ENCODE results near the gene PCDHA8.
A peak's percentile ranks its signal among the peaks of the same experiment; 100 is the strongest.
"Not testable (repeated sequence)": the region's sequence is repeated elsewhere in the genome, so short reads cannot be mapped to it uniquely, and the experiment has no call there.

The PCDHA8 gene

GRCh38 chr5:140840978-140841962, at the start of gene PCDHA8:
TSS of gene PCDHA8 (plus strand) at chr5:140841187. CDS start at chr5:140841322, 135 bp downstream.
- peak; percentile 39 to 49 for DNase-seq

GRCh38 chr5:140794595-140795258, 46.3 kb upstream of the PCDHA8 start, which contains the start of gene PCDHA2:
TSS of gene PCDHA2 (plus strand) at chr5:140794852.
- no peak for DNase-seq

- no peak for DNase-seq
Observed at GRCh38 chr5:140795259-140795641, 45.7 kb upstream of the PCDHA8 start.

- not testable (repeated sequence) for DNase-seq
Observed at GRCh38 chr5:140796072-140796717, 44.8 kb upstream of the PCDHA8 start.

GRCh38 chr5:140796718-140797095, 44.3 kb upstream of the PCDHA8 start:
- DNase-seq: no peak

- DNase-seq: no peak
Observed at GRCh38 chr5:140800816-140801493, 40.0 kb upstream of the PCDHA8 start, which contains the start of gene PCDHA3. TSS of gene PCDHA3 (plus strand) at chr5:140801057.

GRCh38 chr5:140801494-140801841, 39.5 kb upstream of the PCDHA8 start:
- DNase-seq: no peak

- not testable (repeated sequence) for DNase-seq
Observed at GRCh38 chr5:140802381-140802780, 38.6 kb upstream of the PCDHA8 start.

- DNase-seq: no peak
Observed at GRCh38 chr5:140802781-140803271, 38.2 kb upstream of the PCDHA8 start.

GRCh38 chr5:140806834-140807775, 33.9 kb upstream of the PCDHA8 start, which contains the start of gene PCDHA4:
TSS of gene PCDHA4 (plus strand) at chr5:140807068.
- DNase-seq: peak; percentile 48 to 54

GRCh38 chr5:140808241-140808888, 32.6 kb upstream of the PCDHA8 start:
- DNase-seq: not testable (repeated sequence)

GRCh38 chr5:140808889-140809291, 32.1 kb upstream of the PCDHA8 start:
- no peak for DNase-seq

GRCh38 chr5:140821375-140822280, 19.4 kb upstream of the PCDHA8 start, which contains the start of gene PCDHA5:
TSS of gene PCDHA5 (plus strand) at chr5:140821613.
- peak; percentile 55 to 67 for DNase-seq

- no peak for DNase-seq
Observed at GRCh38 chr5:140822281-140822629, 18.7 kb upstream of the PCDHA8 start.

GRCh38 chr5:140822969-140823368, 18.0 kb upstream of the PCDHA8 start:
- not testable (repeated sequence) for DNase-seq

GRCh38 chr5:140823475-140823874, 17.5 kb upstream of the PCDHA8 start:
- no peak for DNase-seq

GRCh38 chr5:140827704-140828361, 13.2 kb upstream of the PCDHA8 start, which contains the start of gene PCDHA6:
TSS of gene PCDHA6 (plus strand) at chr5:140827960. CDS start at chr5:140828092, 132 bp downstream.
- no peak for DNase-seq

- DNase-seq: no peak
Observed at GRCh38 chr5:140828362-140828737, 12.6 kb upstream of the PCDHA8 start.
